ENCODE data around the gene WWOX. TPM values are rescaled to one million over a fixed set of nuclear protein-coding genes. Genes with fewer than 3 reads are reported as not detected.

The WWOX gene
- total and polyA plus RNA-seq, 2 donors (not counting 3 experiments of a cell fraction or from before 2014, with no cell fraction given): 6.2 to 12.5 TPM

GRCh38 chr16:78292086-78292843 is 192.8 kb downstream of the WWOX start:
- POLR2A ChIA-PET: no interaction called here
- dilution Hi-C loops (cut with MboI; ENCODE audit: extremely low pct_ligation_motif_present, low sequenced_read_pairs): no loop called here

GRCh38 chr16:78292844-78293380 is 193.5 kb downstream of the WWOX start:
- Histone ChIP-seq H3K9me3 (replicated peaks; ENCODE audit: control insufficient read depth, insufficient read depth, low read length) (no peaks in the 10 kb centered on the region), H3K36me3 (ENCODE audit: control insufficient read depth in 2 of 2, extremely low read depth in 1 of 2, insufficient read depth in 2 of 2, low read length in 2 of 2) (no peaks in the 10 kb centered on the region), H3K79me2 (ENCODE audit: control insufficient read depth, insufficient read depth, low read length) (no peaks in the 10 kb centered on the region), H3K27me3 (ENCODE audit: control insufficient read depth in 2 of 2, insufficient read depth in 2 of 2, low read length in 2 of 2) (no peaks in the 10 kb centered on the region), H3K4me3 (replicated peaks in 1 of 3; ENCODE audit: insufficient read depth in 1 of 3, low read depth in 1 of 3, low read length in 3 of 3) (no peak overlapping the region), H2AFZ (ENCODE audit: low read depth, low read length) (no peak overlapping the region), H3K27ac (ENCODE audit: insufficient read depth, low read depth, low read length) (no peak overlapping the region), H3K9ac (replicated peaks; ENCODE audit: extremely low read depth, insufficient read depth, low read length) (no peak overlapping the region), H3K9me1 (replicated peaks; ENCODE audit: control insufficient read depth, extremely low read depth, insufficient read depth, low read length) (no peaks in the 10 kb centered on the region), H3K4me2 (ENCODE audit: insufficient read depth, low read length) (no peak overlapping the region), H4K20me1 (replicated peaks; ENCODE audit: control insufficient read depth, extremely low read depth, insufficient read depth, low read length) (no peaks in the 10 kb centered on the region), H3K4me1 (ENCODE audit: control insufficient read depth, extremely low read depth, insufficient read depth, low read length) (no peaks in the 10 kb centered on the region)
- dilution Hi-C loops (cut with MboI; ENCODE audit: extremely low pct_ligation_motif_present, low sequenced_read_pairs) (no loop called here), intact Hi-C loops (cut with micrococcal nuclease) (no loop called here)
- no TSS peak for BruUV-seq (replicated peaks)
- DNase-seq (ENCODE audit: low read depth, low spot score) (no peak), FAIRE-seq (no peak)
- POLR2A ChIA-PET: no interaction called here
- CTCF ChIA-PET: no interaction called here
- TF ChIP-seq MYC (IDR thresholded peaks at IDR 0.05; ENCODE audit: low read depth, low read length) (no peak), EZH2 (IDR thresholded peaks at IDR 0.05; ENCODE audit: borderline replicate concordance, low read depth, low read length, severe bottlenecking) (no peak), GATA2 (IDR thresholded peaks at IDR 0.05; ENCODE audit: insufficient read depth, insufficient read length, low read depth, low read length) (no peak), POLR2A (IDR thresholded peaks at IDR 0.05; ENCODE audit: low read depth, low read length) (no peak), JUN (IDR thresholded peaks at IDR 0.05; ENCODE audit: borderline replicate concordance, insufficient read depth, insufficient read length, low read depth) (no peak)
- TF ChIP-seq, protein P1, sequence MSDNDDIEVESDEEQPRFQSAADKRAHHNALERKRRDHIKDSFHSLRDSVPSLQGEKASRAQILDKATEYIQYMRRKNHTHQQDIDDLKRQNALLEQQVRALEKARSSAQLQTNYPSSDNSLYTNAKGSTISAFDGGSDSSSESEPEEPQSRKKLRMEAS (IDR thresholded peaks at IDR 0.05; ENCODE audit: insufficient read depth, insufficient read length): no peak
- TF ChIP-seq, protein P2, sequence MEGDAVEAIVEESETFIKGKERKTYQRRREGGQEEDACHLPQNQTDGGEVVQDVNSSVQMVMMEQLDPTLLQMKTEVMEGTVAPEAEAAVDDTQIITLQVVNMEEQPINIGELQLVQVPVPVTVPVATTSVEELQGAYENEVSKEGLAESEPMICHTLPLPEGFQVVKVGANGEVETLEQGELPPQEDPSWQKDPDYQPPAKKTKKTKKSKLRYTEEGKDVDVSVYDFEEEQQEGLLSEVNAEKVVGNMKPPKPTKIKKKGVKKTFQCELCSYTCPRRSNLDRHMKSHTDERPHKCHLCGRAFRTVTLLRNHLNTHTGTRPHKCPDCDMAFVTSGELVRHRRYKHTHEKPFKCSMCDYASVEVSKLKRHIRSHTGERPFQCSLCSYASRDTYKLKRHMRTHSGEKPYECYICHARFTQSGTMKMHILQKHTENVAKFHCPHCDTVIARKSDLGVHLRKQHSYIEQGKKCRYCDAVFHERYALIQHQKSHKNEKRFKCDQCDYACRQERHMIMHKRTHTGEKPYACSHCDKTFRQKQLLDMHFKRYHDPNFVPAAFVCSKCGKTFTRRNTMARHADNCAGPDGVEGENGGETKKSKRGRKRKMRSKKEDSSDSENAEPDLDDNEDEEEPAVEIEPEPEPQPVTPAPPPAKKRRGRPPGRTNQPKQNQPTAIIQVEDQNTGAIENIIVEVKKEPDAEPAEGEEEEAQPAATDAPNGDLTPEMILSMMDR (IDR thresholded peaks at IDR 0.05; ENCODE audit: extremely low read depth in 1 of 2, insufficient read depth in 1 of 2, low read depth in 1 of 2, low read length in 2 of 2): no peak

More at GRCh38 chr16:78292086-78292843, 192.8 kb downstream of the WWOX start:
- Histone ChIP-seq H3K36me3 (ENCODE audit: control insufficient read depth in 2 of 2, extremely low read depth in 1 of 2, insufficient read depth in 2 of 2, low read length in 2 of 2) (no peaks in the 10 kb centered on the region), H3K79me2 (ENCODE audit: control insufficient read depth, insufficient read depth, low read length) (no peaks in the 10 kb centered on the region), H3K27ac (ENCODE audit: insufficient read depth, low read depth, low read length) (no peak overlapping the region), H3K9me1 (replicated peaks; ENCODE audit: control insufficient read depth, extremely low read depth, insufficient read depth, low read length) (no peaks in the 10 kb centered on the region), H3K27me3 (ENCODE audit: control insufficient read depth in 2 of 2, insufficient read depth in 2 of 2, low read length in 2 of 2) (no peaks in the 10 kb centered on the region), H2AFZ (ENCODE audit: low read depth, low read length) (no peak overlapping the region), H4K20me1 (replicated peaks; ENCODE audit: control insufficient read depth, extremely low read depth, insufficient read depth, low read length) (no peaks in the 10 kb centered on the region), H3K9me3 (replicated peaks; ENCODE audit: control insufficient read depth, insufficient read depth, low read length) (no peaks in the 10 kb centered on the region), H3K4me2 (ENCODE audit: insufficient read depth, low read length) (no peak overlapping the region), H3K4me3 (replicated peaks in 1 of 3; ENCODE audit: insufficient read depth in 1 of 3, low read depth in 1 of 3, low read length in 3 of 3) (no peak overlapping the region), H3K9ac (replicated peaks; ENCODE audit: extremely low read depth, insufficient read depth, low read length) (no peak overlapping the region), H3K4me1 (ENCODE audit: control insufficient read depth, extremely low read depth, insufficient read depth, low read length) (no peaks in the 10 kb centered on the region)
- FAIRE-seq: no peak
- intact Hi-C loops (cut with micrococcal nuclease): no loop called here
- no peak for DNase-seq (ENCODE audit: low read depth, low spot score)
- no peak for TF ChIP-seq EZH2 (IDR thresholded peaks at IDR 0.05; ENCODE audit: borderline replicate concordance, low read depth, low read length, severe bottlenecking)
- TF ChIP-seq, protein P2 (IDR thresholded peaks at IDR 0.05; ENCODE audit: extremely low read depth in 1 of 2, insufficient read depth in 1 of 2, low read depth in 1 of 2, low read length in 2 of 2): no peak
- no peak for TF ChIP-seq GATA2 (IDR thresholded peaks at IDR 0.05; ENCODE audit: insufficient read depth, insufficient read length, low read depth, low read length)
- no TSS peak for BruUV-seq (replicated peaks)
- CTCF ChIA-PET: no interaction called here
